GM12873 (cell line): ENCODE measurements around the gene TSEN15.

Experiments used
- TF ChIP-seq, protein P1 (sequence below): IDR thresholded peaks from 2 replicates; pipeline ENCODE4 v1.5.1; 2012; ENCODE audit warnings: low read depth, mild to moderate bottlenecking, moderate library complexity, low read length, control low read depth; ENCODE audit not compliant: insufficient read depth; ENCODE audit errors: missing control alignments

TSEN15 gene

DNA sequence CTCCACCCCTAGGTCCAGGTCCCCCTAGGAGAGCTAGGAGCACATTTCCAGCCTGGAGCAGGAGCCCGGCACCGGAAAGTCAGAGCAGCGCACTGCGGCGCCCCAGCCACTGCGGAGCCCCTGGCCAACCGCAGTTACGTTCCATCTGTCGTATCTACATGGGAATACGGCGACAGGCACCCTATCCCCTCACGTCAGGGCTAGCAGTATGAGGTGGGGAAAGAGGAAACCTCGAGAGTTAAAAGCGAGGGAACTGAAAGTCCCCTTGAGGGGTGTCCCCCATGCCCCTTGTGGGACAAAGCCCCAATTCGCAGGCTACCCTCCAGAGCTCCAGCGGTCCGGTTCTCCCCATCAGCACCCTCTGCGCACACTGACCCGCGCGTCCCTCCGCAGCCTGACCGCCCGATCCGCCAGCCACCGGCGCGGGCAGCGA is 15.0 kb upstream of the TSEN15 start:
- TF ChIP-seq, protein P1, sequence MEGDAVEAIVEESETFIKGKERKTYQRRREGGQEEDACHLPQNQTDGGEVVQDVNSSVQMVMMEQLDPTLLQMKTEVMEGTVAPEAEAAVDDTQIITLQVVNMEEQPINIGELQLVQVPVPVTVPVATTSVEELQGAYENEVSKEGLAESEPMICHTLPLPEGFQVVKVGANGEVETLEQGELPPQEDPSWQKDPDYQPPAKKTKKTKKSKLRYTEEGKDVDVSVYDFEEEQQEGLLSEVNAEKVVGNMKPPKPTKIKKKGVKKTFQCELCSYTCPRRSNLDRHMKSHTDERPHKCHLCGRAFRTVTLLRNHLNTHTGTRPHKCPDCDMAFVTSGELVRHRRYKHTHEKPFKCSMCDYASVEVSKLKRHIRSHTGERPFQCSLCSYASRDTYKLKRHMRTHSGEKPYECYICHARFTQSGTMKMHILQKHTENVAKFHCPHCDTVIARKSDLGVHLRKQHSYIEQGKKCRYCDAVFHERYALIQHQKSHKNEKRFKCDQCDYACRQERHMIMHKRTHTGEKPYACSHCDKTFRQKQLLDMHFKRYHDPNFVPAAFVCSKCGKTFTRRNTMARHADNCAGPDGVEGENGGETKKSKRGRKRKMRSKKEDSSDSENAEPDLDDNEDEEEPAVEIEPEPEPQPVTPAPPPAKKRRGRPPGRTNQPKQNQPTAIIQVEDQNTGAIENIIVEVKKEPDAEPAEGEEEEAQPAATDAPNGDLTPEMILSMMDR, result no peak

DNA sequence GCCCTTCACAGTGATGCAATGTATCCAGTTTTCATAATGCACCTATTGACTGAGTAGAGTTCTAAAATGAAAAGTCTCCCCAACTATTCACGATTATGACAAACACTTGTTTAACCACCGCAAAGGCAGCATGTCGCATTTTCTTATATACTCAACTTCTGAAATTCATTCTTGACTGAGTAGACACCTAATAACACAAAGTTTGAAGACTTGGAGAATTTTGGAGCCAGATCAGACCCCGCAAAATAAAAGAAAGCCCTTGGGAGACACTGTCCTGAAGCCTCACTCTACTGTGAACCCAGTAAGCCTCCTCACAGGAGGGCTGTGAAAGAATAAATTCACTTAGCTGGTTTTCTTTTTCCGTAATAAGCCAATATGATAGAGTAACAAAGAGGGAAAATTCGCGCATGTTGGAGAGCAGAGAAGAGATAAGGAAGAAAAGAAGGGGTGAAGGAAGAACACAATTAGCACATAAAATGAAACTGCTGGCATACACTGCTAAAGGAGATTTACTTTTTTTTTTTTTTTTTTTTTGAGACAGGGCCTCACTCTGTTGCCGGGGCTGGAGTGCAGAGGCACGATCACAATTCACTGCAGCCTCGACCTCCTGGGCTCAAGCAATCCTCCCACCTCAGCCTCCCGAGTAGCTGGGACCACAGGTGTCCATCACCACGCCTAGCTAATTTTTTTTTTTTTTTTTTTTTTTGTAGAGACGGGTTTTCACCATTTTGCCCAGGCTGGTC is 13.5 kb upstream of the TSEN15 start:
- TF ChIP-seq, protein P1, result no peak

DNA sequence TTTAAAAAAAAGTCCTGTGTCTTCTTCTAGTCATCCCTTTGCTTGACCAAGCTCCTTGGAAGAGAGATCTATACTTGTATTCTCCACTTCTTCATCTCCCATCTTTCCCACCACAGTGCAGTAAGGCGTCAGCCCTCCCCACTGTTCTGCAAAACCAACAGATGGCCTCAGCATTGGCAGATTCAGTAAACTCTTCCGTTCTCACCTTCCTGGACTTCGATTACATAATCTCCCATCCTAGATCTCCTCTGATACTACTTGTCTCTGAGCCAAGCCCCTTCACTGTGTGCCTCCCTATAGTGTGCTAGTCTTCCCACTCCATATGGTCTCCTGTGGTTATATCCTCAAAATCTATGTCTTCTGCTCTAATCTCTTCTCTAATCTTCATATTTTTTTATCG is 12.4 kb upstream of the TSEN15 start:
- TF ChIP-seq, protein P1, result no peak

DNA sequence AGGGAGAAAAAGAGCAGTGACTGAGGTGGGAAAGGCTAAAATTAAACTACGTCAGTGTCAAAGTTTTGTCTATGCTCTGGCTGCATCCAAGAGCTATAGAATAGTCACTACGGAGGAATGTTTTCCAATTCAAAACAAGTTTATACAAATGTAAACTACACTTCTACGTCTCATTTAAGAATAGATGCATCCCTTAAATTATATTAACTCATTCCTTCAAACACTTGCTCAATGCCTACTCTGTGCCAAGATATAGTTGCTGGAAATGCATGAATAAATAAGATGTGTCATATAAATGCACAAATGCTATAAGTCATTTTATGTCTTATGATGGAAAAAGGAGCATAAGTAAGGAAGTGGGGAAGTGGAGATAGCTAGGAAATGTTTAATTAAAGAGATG is 9.8 kb upstream of the TSEN15 start:
- TF ChIP-seq, protein P1, result no peak

DNA sequence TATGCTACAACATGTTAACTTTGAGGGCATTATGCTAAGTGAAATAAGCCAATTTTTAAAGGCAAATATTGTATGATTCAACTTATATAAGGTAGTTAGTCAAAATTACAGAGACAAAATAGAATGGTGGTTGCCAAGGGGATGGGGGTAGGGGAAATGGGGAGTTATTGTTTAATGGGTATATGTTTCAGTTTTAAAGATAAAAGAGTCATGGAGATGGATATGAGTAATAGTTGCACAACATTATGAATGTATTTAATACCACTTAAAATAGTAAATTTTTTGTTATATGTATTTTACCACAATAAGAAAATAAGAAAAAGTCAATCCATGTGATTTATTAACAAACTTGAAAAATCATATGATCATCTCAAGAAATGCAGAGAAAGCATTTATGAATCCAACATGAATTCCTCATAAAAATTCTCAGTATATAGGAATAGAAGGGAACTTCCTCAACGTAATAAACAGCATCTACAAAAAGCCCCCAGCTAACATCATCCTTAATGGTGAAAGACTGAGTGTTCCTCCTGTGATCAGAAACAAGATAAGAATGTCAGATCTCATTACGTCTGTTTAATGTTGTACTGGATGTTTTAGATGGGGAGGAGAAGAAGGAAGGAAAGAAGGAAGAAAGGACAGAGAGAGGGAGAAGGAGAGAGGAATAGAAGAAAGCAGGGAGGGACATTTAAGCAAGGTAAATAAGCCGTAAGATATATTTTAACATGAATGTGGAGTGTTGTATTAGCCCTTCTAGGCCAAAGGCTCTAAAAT is 6.7 kb upstream of the TSEN15 start:
- TF ChIP-seq, protein P1, result no peak

DNA sequence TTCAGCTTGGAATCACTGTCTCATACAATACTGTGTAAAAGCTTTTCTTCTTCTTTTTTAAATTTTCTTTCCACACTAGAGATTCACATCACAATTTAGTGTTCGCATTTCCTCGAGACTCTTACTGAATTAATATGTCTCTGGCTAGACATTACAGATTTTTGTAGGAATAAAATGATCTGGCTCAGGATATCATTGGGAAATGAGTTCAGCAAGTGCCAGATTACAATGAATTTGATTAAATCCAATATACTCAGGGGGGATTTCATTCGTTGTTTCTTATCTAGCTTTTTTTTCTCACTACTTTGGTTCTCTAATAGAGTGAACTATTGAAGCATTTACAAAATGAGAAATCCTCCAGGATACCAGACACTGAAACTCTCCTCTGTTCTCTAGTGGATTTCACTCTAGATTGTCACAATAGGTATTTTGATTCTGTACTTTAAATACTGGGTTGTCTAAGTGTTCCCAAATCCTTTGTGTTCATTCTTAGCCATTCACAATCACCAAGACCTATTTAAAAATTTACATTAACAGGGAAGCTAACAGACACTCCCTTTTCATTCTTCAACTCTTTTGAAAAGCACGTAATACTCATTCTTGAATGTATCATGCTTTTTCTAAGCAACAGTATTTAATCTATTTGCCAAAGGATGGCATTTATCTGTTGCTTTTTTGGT is 2.8 kb upstream of the TSEN15 start:
- TF ChIP-seq, protein P1, result no peak

DNA sequence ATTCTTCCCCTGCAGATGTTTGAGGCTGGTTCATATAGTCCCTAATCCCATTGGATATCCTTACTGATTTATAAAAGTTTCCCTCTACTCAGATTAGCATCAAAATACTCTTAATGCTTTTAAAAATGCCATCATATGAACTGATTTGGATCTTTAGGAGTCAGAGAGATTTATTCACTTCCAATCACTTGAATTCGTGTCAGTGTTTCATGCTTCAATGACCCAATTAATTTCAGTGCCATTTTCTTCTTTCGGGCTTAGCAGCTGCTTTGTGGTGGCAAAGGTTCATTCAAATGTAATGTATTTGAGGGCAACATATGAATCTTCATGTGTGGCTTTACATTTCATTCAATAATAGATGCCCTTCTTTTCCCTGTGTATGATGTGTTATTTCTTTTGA is 2.2 kb upstream of the TSEN15 start:
- TF ChIP-seq, protein P1, result no peak
